Measurements from ENCODE around the gene SYCP3. TPM values are rescaled to one million over a fixed set of nuclear protein-coding genes. Genes with fewer than 3 reads are reported as not detected.

Gene SYCP3
- total RNA-seq: under 1 TPM in 1 of 2 donors, not detected in 1; 0.21 TPM

DNA sequence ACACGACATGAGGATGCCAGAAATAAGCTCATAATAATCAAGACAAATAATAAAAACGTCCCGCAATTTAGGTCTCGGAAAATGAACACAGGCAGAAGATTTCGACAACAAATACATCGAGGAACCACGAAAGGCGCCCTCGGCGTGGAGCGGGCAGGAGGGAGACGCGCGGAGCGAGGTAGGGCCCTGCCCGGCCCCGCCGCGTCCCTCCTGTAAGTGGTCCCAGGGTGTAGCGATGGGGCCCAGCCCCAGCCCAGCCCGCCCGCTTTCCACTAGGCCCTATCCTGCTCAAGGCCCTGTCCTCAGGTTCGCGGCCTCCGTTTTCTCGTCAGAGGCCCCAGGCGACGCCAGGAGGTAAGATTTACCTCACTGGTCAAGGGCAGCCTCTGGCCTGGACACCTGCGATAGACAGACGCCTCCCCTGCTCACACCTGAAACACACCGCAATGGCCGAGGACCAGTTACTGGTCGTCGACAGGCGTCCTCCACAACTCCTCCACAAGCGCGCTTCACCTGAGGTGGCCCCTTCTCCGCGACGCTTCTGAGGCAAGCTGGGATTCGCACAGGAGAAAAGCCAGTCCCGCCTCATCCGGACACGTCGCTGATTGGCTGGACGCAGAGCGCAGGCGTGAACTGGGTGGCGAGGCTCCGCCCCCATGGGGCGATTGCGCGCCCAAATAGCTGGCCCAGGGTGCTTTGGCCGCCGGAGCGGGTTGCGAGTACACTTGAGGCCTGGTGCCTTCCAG, at the start of gene SYCP3:
TSS of gene SYCP3 (minus strand) at position 543 of the 746 bp plus-strand sequence. CDS start 1,527 bp downstream, outside the sequence.
- Mint-ChIP-seq H3K27ac (no peak within 1 kb of the TSS), H3K9me3 (no peaks in the 10 kb centered on the region), H3K36me3 (no peaks in the 10 kb centered on the region)
- ATAC-seq (no peak), DNase-seq (ENCODE audit: low spot score in 2 of 2) (no peak)

- ATAC-seq (no peak), DNase-seq (ENCODE audit: low spot score in 2 of 2) (no peak)
- Mint-ChIP-seq H3K36me3 (peaks cover 0 to 17% of the 10 kb centered on the region in 2 donors), H3K27ac (no peak overlapping the region), H3K9me3 (no peaks in the 10 kb centered on the region)
Observed at GRCh38 chr12:101785671-101786070, 46.4 kb upstream of the SYCP3 start.

DNA sequence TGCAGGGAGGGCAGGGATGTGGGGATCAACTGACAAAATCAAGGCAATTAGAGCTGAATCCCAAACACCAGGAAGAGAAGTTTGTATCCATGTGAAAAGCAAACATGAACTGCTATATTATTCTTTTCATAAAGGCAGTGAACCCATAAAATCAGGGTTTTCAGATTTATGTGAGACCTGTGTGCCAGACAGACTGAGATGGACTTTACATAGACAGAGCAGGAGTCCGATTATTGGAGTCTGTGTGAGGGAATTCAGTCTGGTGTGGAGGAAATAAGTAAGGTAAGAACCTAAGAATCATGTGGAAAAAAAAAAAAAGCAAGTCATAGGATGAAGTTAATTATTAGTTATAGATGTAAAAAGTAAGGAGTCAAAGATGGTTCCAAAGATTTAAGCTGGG, 45.1 kb upstream of the SYCP3 start:
- ATAC-seq (no peak), DNase-seq (ENCODE audit: low spot score in 2 of 2) (no peak)
- Mint-ChIP-seq H3K27ac (no peak overlapping the region), H3K36me3 (peaks cover 0 to 17% of the 10 kb centered on the region in 2 donors), H3K9me3 (no peaks in the 10 kb centered on the region)

- DNase-seq (ENCODE audit: low spot score in 2 of 2) (no peak), ATAC-seq (no peak)
- no peak overlapping the region for H3K27ac Mint-ChIP-seq
- peaks cover 0 to 12% of the 10 kb centered on the region in 2 donors for H3K36me3 Mint-ChIP-seq
- H3K9me3 Mint-ChIP-seq: no peaks in the 10 kb centered on the region
Observed at GRCh38 chr12:101783838-101784237, 44.6 kb upstream of the SYCP3 start.

GRCh38 chr12:101783150-101783549, 43.9 kb upstream of the SYCP3 start:
- H3K27ac Mint-ChIP-seq: peak overlapping the region; percentile 72 to 83
- no peak for DNase-seq (ENCODE audit: low spot score in 2 of 2)
- ATAC-seq: no peak
- H3K9me3 Mint-ChIP-seq: no peaks in the 10 kb centered on the region
- peaks cover 0 to 12% of the 10 kb centered on the region in 2 donors for H3K36me3 Mint-ChIP-seq

DNA sequence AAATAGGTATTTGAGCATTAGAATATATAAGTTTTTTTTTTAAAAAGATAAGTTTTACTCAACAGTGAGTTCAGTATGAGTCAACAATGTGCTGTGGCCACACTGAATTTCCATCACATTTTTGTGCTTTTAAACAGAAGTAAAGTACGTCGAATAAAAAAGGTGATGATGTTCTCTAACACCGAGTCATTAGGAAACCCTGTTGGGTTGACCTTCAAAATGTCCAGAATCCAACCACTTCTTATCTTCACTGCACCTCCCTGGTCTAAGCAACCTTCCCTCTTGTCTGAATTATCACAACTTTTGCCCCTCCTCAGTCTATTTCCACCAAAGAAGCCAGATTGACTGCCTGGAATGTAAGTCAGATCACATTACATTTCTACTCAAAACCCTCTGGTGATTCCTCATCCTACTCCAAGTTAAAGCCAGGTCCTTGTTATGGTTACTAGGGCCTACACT, 43.0 kb upstream of the SYCP3 start:
- DNase-seq (ENCODE audit: low spot score in 2 of 2) (no peak), ATAC-seq (peak; percentile 86 to 88)
- H3K27ac Mint-ChIP-seq: peak overlapping the region; percentile 72 to 83
- peaks cover 0 to 12% of the 10 kb centered on the region in 2 donors for H3K36me3 Mint-ChIP-seq
- no peaks in the 10 kb centered on the region for H3K9me3 Mint-ChIP-seq

GRCh38 chr12:101781834-101782233, 42.6 kb upstream of the SYCP3 start:
- H3K36me3 Mint-ChIP-seq: peaks cover 0 to 12% of the 10 kb centered on the region in 2 donors
- no peak for DNase-seq (ENCODE audit: low spot score in 2 of 2)
- peak overlapping the region; percentile 70 to 83 for H3K27ac Mint-ChIP-seq
- peak; percentile 47 to 68 for ATAC-seq
- H3K9me3 Mint-ChIP-seq: no peaks in the 10 kb centered on the region

DNA sequence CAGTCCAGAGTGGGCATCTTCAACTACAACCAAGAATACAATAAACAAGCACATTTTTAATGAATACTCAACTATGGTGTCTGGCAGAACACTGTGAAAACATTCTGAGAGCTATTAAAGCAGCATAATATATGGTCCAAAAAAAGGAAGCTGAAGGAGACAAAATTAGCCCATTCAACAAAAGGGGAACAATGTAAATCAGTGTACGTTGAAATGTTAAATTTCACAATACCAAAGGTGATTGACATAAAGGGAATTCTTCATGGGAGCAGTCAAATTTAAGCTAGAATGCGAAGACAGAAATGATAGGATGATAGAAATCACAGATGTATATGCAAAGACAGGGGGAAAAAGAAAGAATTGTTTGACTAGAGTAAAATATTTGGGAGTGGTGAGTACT, 41.3 kb upstream of the SYCP3 start:
- Mint-ChIP-seq H3K9me3 (no peaks in the 10 kb centered on the region), H3K27ac (peak overlapping the region in 1 of 2 donors; percentile 83), H3K36me3 (peaks cover 0 to 12% of the 10 kb centered on the region in 2 donors)
- no peak for ATAC-seq
- no peak for DNase-seq (ENCODE audit: low spot score in 2 of 2)

GRCh38 chr12:101779626-101780025, 40.4 kb upstream of the SYCP3 start:
- Mint-ChIP-seq H3K36me3 (peaks cover 0 to 12% of the 10 kb centered on the region in 2 donors), H3K27ac (no peak overlapping the region), H3K9me3 (no peaks in the 10 kb centered on the region)
- ATAC-seq (no peak), DNase-seq (ENCODE audit: low spot score in 2 of 2) (no peak)

DNA sequence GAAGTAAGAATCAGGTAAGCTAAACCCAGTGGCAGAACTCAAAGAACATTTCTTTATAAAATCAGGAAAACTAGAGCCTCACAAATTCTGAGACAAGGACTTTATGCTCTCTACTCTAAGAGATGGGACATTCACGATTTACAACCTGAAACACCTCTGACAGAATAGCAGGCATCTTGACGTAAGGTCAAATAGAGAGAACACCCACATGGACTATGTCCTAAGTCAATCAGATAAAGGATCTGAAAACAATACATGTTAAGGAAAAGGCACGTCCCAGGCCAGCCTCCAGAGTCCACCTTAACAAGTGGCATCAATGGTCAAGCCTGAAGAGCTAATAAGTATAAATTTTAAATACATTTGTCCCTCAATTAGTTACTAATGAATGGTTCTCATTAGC, 39.9 kb upstream of the SYCP3 start:
- ATAC-seq (no peak), DNase-seq (ENCODE audit: low spot score in 2 of 2) (no peak)
- Mint-ChIP-seq H3K9me3 (no peaks in the 10 kb centered on the region), H3K27ac (no peak overlapping the region), H3K36me3 (peaks cover 0 to 12% of the 10 kb centered on the region in 2 donors)

GRCh38 chr12:101777978-101778377, 38.7 kb upstream of the SYCP3 start:
- Mint-ChIP-seq H3K36me3 (peaks cover 0 to 12% of the 10 kb centered on the region in 2 donors), H3K9me3 (no peaks in the 10 kb centered on the region), H3K27ac (no peak overlapping the region)
- no peak for ATAC-seq
- no peak for DNase-seq (ENCODE audit: low spot score in 2 of 2)

DNA sequence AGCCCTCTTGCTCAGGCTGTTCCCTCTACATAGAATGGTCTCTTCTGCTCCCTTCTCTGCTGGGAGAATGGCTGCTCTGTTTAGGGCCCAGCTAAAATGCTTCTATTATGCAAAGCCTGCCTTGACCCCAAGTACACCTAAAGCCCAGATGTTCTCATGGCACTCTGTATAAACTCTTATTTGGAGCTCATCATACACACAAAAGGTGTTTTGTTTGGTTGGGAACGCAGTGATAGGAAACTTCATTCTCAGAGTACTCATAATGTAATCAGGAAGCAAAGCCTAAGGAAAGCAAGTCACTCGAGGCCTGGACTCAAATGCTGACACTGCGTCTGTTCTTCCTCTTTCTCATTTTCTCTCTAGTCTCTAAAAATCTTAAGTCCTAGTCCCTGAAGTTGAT, 38.2 kb upstream of the SYCP3 start:
- peaks cover 0 to 12% of the 10 kb centered on the region in 2 donors for H3K36me3 Mint-ChIP-seq
- no peak for ATAC-seq

GRCh38 chr12:101775816-101776215, 36.6 kb upstream of the SYCP3 start:
- Mint-ChIP-seq H3K9me3 (no peaks in the 10 kb centered on the region), H3K27ac (no peak overlapping the region), H3K36me3 (peaks cover 0 to 9% of the 10 kb centered on the region in 2 donors)
- DNase-seq (ENCODE audit: low spot score in 2 of 2) (no peak), ATAC-seq (no peak)

More for the DNA sequence above, 38.2 kb upstream of the SYCP3 start:
- Mint-ChIP-seq H3K27ac (peak overlapping the region in 1 of 2 donors; percentile 4), H3K9me3 (no peaks in the 10 kb centered on the region)
- no peak for DNase-seq (ENCODE audit: low spot score in 2 of 2)

DNA sequence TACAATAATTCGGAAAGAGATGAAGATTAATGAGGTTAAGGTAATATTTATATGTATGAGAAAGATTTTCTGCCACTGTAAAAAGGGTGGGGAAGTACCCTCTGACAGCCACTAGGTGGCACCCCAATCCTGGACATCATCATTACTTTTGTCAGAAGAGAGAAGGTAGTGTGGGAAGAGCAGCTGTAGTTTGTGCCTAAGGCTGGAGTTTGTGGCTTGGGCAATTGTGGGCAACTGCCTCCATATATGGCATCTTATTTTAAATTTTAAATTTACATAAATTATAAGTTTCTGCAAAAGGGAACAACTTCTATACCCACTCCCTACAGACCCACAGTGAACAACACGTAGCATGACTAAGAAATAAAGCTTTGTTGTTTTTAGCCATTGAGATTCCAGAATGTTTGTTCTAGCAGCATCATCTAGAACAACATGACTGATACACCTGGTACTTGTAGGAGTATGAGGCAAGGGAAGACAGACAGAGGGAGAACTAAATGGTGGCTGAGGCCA, 34.4 kb upstream of the SYCP3 start:
- Mint-ChIP-seq H3K36me3 (peaks cover 0 to 6% of the 10 kb centered on the region in 2 donors), H3K9me3 (no peaks in the 10 kb centered on the region), H3K27ac (peak overlapping the region in 1 of 2 donors; percentile 45)
- ATAC-seq: peak; percentile 74 to 87
- peak in 1 of 2 donors; percentile 69 for DNase-seq (ENCODE audit: low spot score in 2 of 2)

DNA sequence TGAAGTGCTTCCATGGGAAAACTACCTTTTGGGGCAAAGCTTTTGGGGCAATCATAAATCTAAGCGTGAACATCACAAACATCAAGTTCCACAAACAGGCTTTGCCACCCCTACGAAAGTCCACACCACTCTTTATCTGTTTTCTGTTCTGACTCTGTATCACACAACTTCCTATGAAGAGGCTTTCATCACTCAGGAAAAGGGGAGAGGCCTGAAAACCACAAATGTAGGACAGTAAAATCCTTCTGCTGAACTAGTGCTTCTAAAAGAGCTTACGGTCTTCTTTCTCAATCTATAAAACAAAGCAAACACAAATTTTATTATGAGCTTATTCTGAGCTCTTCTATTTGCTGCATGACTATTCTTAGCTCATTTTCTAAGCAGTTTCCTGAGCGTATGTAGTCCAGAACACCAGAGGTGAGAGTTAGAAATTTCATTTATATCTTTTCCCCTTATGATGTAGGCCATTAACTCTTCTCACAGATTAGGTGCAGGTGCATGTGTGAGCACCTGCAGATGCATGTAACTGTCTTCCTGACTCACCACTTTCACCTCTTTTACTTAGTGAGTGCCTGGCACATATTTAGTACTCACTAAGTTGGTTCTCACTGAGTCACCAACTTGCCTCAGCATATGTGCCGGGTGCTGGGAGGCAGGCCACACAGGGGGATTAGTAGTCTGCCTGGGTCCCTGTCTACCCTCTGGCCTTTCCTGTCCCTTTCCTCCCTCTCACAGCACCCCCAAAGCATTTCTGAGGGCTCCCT, 32.9 kb upstream of the SYCP3 start:
- ATAC-seq (peak; percentile 29 to 81), DNase-seq (ENCODE audit: low spot score in 2 of 2) (no peak)
- Mint-ChIP-seq H3K9me3 (no peaks in the 10 kb centered on the region), H3K36me3 (peaks cover 0 to 6% of the 10 kb centered on the region in 2 donors), H3K27ac (peak overlapping the region in 1 of 2 donors; percentile 70)

DNA sequence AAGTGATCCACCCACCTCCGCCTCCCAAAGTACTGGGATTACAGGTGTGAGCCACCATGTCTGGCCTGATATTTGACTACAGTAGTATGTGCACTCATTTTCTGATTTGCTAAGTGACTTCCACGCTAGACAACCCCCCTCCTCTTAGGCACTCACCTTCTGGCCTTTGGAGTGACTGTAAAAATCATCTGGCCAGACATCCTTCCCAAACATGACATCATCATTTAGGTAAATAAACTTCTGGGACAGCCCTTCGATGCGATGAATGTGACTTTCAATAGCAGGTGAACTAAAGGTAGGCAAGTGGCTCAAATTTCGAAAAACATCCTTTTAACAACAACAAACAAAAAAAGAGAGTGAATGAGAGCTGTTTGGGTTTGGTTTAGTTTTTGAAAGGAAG, 30.6 kb upstream of the SYCP3 start:
- Mint-ChIP-seq H3K36me3 (peaks cover 0 to 6% of the 10 kb centered on the region in 2 donors), H3K27ac (peak overlapping the region in 1 of 2 donors; percentile 56), H3K9me3 (no peaks in the 10 kb centered on the region)
- ATAC-seq (no peak), DNase-seq (ENCODE audit: low spot score in 2 of 2) (no peak)

- no peak for DNase-seq (ENCODE audit: low spot score in 2 of 2)
- Mint-ChIP-seq H3K36me3 (peaks cover 0 to 6% of the 10 kb centered on the region in 2 donors), H3K9me3 (no peaks in the 10 kb centered on the region), H3K27ac (no peak overlapping the region)
- ATAC-seq: no peak
Observed at GRCh38 chr12:101768781-101769180, 29.5 kb upstream of the SYCP3 start.
